GM18868 (cell line): ENCODE data around the gene RPS6KA2.
A peak's percentile ranks its signal among the peaks of the same experiment; 100 is the strongest.

Experiments
- ATAC-seq: cut with Tn5 transposase; IDR thresholded peaks from one replicate; pipeline ENCODE4 v1.9.1; 2021; ENCODE audit warnings: mild to moderate bottlenecking, moderate library complexity; ENCODE audit not compliant: unreplicated experiment

RPS6KA2 gene

DNA sequence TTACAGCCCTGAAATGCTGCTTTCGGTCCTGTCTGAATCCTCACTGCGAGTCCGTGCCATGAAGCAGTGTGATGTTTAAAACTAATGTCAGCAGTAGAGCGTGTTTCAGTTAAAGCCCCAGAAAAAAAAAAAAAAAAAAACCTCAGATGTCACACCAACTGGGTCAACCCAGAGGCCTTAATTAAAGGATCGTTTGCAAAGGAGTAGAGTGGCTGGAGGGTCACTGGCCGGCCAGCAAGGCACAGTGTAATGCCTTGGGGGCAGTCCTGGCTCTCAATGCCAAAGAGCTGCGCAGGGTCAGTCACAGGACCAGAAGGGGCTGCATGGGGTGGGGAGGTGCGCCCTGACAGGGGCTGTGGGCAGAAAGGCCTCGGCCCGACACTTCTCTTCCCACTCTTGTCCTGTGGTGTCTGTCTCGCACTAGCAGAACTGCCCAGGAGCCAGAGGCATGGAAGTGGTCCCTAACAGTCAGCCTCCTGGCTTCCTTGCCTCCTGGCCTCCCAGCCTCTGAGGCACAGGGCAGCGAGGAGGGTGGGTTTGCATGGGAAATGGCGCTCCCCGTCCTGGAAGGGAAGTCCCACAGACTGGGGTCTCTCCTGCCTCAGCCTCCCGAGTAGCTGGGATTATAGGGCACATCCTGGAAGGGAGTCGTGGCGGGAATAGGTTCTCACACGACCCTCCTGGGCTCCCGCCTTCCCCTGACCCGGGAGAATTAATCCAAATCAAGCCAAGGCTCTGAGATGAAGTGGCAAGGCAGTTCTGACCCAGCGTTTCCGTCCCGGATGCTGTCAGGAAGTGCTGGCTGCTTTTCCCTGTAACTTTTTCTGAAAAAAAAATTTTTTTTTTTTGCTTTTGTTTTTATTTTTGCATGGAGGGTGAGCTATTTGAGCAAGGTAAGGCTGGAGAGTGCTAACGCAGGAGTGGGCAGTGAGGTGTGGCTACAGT lies 190.6 kb downstream of the RPS6KA2 start:
- ATAC-seq = no peak

- peak; percentile 82 for ATAC-seq
These were observed 191.5 kb downstream of the RPS6KA2 start for GRCh38 chr6:166435574-166435973.

DNA sequence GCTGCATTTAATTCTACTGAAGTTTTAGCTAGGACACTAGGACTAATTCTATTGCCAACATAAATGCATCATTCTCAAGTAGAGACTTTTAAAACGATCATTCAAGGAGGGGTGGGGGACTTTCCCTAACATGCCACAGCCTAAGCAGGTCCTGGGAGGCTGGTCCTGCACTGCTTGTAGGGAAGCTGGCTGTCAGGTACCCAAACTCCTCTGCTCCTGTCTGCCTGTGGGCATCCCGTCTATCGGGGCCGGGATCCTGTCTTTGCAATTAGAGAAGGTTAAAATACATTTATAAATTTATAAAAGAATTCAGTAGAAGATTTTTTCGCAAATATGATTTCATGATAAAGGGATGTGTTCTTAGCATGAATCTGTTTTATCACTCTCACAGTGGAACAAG lies 192.7 kb downstream of the RPS6KA2 start:
- ATAC-seq = no peak

DNA sequence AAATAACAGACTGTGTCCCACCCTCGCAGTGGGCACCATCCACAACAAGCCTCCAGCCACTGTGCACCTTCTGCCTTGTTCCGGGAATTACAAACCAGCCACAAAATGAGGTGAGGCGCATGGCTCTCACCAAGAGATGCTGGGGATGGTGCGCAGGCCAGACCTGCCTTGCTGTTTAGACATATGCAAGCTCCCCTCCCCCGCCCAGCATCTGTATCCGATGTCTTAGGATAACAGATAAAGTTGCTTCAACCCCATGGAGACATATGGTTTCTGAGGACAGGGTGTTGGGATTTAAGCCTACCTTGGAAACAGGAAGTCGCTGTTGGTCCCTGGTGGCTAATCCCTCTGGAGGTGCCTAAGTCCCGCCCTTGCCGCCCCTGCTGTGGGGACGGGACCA lies 194.0 kb downstream of the RPS6KA2 start:
- no peak for ATAC-seq

- no peak for ATAC-seq
These were observed 196.8 kb downstream of the RPS6KA2 start for GRCh38 chr6:166430269-166430668.

DNA sequence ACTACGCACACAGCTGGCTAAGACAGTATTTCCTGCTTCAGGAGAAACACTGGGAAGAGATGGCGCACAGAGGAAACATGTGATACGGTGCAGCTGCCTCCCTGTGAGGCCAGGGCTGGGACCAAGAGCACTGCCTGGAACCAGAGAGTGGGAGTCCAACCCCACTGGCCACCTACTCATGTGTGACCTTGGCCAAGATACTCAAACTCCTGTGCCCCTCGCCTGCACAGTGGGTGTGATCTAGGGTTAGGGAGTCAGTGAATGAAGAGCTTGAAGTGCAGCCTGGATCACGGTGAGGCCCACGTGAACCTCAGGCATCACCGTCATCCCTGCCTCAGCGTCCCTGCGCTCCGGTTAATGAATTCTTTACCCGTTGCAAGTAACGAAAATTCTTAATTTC lies 202.6 kb downstream of the RPS6KA2 start:
- no peak for ATAC-seq

DNA sequence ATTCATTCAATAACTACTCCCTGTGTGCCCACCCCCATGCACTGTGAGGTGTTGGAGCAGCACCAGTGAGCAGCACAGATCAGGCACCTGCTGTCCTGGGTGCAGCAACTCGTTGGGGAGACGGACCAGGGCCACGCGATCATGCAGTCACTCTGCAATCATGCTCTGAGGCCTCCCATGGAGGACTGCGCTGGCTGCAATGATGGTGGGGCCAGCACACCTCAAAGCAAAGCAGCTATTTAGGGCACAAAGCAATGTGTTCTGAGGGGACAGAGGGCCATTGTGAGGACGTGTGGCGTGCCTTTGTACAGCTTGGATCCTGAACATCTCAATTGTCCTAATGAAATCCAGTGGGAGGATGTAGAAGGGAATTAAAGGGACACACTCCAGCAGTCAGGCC lies 203.3 kb downstream of the RPS6KA2 start:
- no peak for ATAC-seq

DNA sequence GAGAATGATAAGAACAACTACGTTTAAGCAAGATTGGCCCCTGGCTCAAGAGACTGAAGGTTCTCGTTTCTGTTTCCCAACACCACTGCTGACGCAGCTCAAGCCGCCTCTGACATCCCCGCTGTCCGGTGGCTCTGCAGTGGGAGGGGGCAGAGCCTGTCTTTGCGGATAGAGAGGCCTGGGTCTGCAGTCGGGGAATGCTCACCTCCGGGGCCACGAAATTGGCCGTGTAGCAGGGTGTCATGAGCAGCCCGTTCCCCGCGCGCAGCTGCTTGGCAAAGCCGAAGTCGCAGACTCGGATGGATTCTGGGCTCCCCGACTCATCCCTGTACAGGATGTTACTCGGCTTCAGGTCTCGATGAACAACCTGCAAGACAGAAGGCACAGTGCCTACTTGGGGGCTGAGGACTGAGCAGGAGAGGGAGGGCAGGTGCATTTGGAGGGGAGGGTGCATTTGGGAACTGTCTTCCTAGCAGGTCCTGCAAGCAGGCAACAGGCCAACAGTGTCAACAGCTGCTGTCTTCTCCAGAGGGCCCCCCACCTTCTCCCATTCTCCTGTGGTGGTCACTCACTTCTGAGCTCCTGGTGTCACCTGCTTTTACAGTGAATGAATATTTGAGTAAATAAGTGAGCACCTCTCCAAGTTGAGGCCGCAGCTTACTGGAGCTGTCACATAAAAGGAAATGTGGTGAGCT lies 203.9 kb downstream of the RPS6KA2 start:
- no peak for ATAC-seq

GRCh38 chr6:166422201-166422940 lies 204.7 kb downstream of the RPS6KA2 start:
- ATAC-seq = no peak

- ATAC-seq = no peak
These were observed 206.7 kb downstream of the RPS6KA2 start for GRCh38 chr6:166420351-166420750.

DNA sequence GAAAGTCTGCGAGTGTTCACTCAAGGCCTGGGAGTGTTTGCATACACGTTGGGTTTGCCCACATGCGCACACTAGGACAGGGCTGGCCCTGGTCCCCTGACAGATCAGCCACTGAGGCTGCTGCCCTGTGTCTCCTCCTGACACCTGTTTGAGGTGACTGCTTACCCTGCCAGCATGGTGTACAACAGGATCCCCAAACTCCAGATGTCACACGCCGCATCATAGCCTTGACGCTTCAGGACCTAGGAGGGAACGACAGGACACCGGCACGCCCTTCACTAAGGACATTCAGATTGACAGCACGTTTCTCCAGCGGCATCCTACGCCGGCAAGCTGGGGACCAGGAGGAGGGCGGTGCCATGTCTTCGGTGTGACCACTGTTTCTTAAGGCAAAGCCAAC lies 207.3 kb downstream of the RPS6KA2 start:
- ATAC-seq = no peak

- peak; percentile 97 for ATAC-seq
These were observed 207.8 kb downstream of the RPS6KA2 start for GRCh38 chr6:166419286-166419685.

DNA sequence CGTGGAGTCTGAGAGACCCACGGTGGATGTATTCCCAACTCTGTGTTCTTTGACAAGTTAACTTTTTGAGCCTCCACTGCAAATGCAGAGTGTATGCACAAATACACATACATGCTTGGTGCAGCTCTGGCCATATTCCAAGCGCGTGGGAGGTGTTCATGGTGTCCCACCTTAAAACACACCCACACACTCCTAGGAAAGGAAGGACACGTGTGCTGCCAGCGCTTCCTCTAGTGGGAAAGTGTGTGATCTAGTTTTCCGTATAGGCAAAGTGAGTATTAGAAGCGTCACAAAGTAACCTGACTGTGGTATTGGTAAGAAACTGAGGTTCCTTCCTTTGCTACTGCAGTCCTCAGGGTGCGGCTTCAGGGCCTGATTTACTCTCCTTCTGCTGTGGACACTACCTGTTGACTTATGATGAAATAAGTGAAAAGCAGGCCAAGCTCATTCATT lies 208.3 kb downstream of the RPS6KA2 start:
- ATAC-seq = no peak

- no peak for ATAC-seq
These were observed 209.8 kb downstream of the RPS6KA2 start for GRCh38 chr6:166417285-166417691.

- no peak for ATAC-seq
These were observed 211.2 kb downstream of the RPS6KA2 start for GRCh38 chr6:166415833-166416347.

DNA sequence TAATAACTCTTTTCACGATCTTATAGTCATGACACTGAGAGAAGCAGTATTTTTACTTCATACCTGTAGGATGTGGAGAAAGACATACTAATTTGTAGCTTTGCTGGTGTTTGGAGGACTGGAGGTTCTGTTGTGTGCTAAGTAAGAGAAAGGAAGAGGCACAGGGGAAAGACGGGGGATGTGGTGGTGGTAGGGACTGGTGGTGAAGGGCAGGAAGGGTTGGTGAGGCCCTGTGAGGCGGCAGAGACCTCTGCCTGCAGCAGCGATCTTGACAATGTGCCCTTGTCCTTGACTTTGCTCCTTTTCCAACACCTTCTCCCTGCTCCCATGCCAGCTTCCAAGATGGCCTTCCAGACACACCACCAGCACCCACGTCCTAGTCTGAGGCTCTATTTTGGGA lies 211.7 kb downstream of the RPS6KA2 start:
- ATAC-seq = no peak

- no peak for ATAC-seq
These were observed 213.5 kb downstream of the RPS6KA2 start for GRCh38 chr6:166413491-166413951.

- ATAC-seq = no peak
These were observed 214.1 kb downstream of the RPS6KA2 start for GRCh38 chr6:166412911-166413384.

- no peak for ATAC-seq
These were observed 214.7 kb downstream of the RPS6KA2 start for GRCh38 chr6:166412156-166412910.

DNA sequence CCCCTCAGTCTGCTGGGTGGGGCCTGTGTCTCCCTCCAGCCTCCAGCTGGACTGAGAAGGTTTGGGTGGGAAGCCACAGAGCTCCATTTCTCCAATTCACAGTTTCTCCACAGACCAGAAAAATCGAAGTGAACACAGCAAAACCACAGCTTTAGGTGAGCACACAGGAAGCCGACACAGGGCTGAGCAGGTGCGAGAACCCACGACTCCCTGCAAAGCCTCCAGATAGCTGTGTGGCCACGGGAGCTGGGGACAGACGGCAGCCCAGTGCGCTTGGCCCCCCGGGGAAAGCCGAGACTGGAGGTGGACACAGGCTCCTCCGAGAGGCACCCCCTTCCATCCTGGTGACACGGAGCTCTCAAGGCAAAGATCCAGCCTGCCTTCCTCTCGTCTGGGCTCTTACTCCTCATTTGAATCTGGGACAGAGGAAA lies 215.3 kb downstream of the RPS6KA2 start:
- ATAC-seq = no peak
